ENCODE data around the gene MACROD2.

GRCh38 chr20:15364781-15365180 lies 1369.5 kb downstream of the MACROD2 start:
- TF ChIP-seq, protein P1, sequence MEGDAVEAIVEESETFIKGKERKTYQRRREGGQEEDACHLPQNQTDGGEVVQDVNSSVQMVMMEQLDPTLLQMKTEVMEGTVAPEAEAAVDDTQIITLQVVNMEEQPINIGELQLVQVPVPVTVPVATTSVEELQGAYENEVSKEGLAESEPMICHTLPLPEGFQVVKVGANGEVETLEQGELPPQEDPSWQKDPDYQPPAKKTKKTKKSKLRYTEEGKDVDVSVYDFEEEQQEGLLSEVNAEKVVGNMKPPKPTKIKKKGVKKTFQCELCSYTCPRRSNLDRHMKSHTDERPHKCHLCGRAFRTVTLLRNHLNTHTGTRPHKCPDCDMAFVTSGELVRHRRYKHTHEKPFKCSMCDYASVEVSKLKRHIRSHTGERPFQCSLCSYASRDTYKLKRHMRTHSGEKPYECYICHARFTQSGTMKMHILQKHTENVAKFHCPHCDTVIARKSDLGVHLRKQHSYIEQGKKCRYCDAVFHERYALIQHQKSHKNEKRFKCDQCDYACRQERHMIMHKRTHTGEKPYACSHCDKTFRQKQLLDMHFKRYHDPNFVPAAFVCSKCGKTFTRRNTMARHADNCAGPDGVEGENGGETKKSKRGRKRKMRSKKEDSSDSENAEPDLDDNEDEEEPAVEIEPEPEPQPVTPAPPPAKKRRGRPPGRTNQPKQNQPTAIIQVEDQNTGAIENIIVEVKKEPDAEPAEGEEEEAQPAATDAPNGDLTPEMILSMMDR (IDR thresholded peaks at IDR 0.05) = no peak
- no peak for TF ChIP-seq POLR2A (IDR thresholded peaks at IDR 0.05)
- TF ChIP-seq EP300 (IDR thresholded peaks at IDR 0.05) = no peak

Data from tibial nerve (tissue), 4 donors.